Stimulated activated CD8-positive, alpha-beta memory T cell treated with anti-CD3 and anti-CD28 coated beads, Interleukin-4, amount 100 ng/mL, for 48 hours (primary cell): ENCODE data around the gene CYP2D6.
"Not testable (repeated sequence)": the region's sequence is repeated elsewhere in the genome, so short reads cannot be mapped to it uniquely, and the experiment has no call there.

Source experiments
- DNase-seq: peaks from one replicate; pipeline ENCODE4 v3.0.0-alpha.2; 2020

The CYP2D6 gene

DNA sequence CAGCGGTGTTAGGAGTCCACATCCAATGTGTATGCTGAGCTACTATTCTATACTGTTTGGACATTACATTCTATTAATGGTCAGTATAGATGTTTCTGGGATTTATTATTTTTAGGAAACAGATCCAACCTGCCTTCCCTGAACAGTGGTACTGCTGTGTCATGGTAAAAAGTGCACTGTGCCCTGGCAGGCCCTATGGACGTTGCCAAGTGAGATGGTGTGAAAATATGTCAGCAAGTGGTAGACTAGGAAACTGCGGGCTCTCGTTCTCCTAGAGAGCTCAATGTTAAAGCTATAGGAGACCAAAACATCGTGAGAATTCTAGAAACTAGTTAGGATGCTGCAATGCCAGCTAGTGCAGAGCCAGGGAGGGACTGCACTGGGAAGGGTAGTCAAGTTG lies 26.0 kb upstream of the CYP2D6 start:
- no peak for DNase-seq

GRCh38 chr22:42156121-42156520 lies 25.5 kb upstream of the CYP2D6 start:
- DNase-seq, result no peak

DNA sequence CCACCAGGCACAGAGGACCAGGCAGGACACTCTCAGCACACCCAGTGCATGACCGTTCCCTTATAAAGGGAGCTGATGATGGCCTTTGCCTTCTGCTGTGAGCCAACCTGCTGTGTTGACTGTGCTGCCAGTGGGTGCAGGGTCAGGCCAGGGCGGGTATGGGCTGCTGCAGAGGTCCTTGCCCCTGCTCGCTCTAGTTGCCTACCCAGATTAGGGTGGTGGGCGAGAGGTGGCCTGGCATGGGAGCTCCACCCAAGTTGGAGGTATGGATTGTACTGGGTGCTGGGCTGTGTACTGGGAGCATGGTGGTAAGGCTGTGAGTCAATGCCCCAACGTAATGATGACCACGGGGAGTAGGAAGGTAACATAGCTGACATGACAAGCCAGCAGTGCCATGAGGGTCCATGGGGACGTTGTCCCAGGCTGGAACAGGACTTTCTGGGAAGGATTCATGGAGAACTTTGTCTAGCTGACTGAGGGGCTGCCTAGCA lies 24.5 kb upstream of the CYP2D6 start:
- no peak for DNase-seq

DNA sequence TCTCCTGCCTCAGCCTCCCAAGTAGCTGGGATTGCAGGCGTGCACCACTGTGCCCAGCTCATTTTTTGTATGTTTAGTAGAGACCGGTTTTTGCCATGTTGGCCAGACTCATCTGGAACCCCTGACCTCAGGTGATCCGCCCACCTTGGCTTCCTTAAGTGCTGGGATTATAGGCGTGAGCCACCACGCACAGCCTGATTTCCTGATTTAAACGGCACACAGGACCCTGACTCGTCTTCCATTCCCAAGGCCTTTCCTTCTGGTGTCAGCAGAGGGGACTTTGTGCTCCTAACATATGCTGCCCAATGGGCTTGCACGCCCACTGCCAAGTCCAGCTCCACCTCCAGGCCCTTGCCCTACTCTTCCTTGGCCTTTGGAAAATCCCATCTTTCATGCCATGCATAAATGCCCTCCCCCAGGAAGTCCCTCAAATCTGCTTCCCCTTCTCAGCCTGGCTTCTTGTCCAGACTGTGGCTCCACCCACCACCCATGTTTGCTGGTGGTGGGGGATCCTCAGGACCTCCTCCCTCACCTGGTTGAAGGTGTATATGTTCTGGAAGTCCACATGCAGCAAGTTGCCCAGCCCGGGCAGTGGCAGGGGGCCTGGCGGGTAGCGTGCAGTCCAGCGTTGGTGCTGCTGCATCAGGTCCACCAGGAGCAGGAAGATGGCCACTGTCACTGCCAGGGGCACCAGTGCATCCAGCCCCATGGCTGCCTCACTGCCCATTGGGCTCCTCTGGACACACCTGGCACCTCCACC lies 23.9 kb upstream of the CYP2D6 start:
- no peak for DNase-seq

DNA sequence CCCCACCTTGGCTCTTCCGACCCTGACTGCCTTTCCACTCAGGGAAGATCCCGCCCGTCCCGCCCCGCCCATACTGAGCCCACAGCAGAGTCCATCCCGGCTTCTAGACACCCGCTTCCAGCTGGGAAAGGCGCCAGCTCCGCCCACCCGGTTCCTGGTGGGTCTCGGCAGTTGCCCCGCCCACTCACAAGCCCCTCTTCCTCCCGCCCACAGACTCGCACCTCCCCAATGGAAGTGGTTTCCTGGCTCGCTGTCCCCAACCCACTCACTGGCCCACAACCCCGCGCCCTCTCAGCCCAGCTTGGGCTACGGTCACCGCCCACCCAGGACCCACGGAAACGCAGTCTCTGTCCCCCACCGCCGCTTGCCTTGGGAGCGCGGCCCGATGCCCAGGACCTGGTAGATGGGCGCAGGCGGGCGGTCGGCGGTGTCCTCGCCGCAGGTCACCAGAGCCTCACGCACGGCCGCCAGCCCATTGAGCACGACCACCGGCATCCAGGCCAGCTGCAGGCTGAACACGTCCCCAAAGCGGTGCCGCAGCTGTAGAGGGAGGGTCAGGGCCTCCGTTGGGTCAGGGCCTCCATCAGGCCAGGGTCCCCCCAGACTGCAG lies 22.2 kb upstream of the CYP2D6 start:
- DNase-seq, result no peak

DNA sequence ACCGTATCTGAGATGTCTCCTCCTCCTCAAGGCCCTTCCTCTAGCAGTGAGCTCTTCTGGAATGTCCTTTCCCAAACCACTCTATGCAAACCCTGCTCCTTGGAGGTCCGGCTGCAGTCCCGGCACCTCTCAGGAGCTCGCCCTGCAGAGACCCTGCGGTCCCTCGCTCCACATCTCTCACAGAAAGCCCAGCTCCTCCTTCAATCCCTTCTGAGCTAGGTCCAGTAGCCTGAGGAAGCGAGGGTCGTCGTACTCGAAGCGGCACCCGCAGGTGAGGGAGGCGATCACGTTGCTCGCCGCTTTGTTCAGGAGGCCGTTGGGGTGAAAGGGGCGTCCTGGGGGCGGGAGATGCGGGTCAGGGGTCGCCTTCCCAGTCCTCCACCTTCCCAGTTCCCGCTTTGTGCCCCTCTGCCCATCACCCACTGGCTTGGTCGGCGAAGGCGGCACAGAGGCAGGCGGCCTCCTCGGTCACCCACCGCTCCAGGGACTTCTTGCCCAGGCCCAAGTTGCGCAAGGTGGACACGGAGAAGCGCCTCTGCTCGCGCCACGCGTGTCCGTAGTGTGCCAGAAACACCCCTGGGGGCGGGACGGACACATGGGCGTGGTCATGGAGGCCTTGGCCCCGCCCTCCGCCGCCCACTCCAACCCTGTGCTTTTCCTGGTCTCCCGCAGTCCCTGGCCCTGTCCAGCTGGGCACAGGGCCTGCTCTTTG lies 21.5 kb upstream of the CYP2D6 start:
- DNase-seq, result no peak

DNA sequence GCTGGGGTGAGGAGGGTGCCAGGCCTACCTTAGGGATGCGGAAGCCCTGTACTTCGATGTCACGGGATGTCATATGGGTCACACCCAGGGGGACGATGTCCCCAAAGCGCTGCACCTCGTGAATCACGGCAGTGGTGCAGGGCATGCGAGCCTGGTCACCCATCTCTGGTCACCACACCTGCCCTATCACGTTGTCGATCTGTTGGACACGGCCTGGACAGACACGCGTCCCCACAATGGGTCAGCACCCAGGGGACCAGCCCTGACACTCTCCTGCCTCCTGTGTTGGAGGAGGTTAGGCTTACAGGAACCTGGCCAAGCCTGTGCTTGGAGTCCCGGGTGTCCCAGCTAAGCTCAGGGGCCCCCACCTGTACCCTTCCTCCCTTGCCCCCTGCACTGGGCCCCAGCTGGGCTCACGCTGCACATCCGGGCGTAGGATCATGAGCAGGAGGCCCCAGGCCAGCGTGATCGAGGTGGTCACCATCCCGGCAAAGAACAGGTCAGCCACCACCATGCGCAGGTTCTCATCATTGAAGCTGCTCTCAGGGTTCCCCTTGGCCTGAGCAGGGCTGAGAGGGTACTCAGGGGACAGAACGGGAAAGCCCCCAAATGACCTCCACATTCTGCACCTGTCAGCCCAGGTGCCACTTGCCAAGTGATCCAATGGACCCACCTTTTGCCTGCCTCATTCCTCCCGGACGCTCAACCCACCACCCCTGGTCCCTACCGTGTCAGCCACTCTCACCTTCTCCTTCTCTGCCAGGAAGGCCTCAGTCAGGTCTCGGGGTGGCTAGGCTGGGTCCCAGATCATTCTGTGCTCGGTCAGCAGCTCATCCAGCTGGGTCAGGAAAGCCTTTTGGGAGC lies 20.3 kb upstream of the CYP2D6 start:
- no peak for DNase-seq

- DNase-seq, result not testable (repeated sequence)
Measured at GRCh38 chr22:42149798-42150197, 19.2 kb upstream of the CYP2D6 start.

GRCh38 chr22:42145175-42145574 lies 14.6 kb upstream of the CYP2D6 start:
- DNase-seq, result no peak

- not testable (repeated sequence) for DNase-seq
Measured at GRCh38 chr22:42143859-42144822, 13.5 kb upstream of the CYP2D6 start.

DNA sequence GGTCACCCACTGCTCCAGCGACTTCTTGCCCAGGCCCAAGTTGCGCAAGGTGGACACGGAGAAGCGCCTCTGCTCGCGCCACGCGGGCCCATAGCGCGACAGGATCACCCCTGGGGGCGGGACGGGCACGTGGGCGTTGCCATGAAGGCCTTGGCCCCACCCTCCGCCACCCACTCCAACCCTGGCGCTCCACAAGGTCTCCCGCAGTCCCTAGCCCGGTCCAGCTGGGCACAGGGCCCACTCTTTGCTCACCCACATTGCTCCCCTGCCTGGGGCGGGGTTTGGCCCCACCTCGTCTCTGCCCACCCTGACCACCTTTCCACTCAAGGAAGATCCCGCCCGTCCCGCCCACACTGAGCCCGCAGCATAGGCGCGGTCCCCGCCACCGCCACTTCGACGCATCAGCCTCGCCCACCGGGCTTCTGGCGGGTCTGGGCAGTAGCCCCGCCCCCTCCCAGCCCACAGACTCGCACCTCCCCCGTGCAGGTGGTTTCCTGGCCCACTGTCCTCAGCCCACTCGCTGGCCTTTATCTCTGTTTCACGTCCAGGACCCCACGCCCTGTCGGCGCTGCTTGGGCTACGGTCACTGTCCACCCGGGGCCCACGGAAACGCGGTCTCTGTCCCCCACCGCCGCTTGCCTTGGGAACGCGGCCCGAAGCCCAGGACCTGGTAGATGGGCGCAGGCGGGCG lies 12.3 kb upstream of the CYP2D6 start:
- DNase-seq, result no peak

DNA sequence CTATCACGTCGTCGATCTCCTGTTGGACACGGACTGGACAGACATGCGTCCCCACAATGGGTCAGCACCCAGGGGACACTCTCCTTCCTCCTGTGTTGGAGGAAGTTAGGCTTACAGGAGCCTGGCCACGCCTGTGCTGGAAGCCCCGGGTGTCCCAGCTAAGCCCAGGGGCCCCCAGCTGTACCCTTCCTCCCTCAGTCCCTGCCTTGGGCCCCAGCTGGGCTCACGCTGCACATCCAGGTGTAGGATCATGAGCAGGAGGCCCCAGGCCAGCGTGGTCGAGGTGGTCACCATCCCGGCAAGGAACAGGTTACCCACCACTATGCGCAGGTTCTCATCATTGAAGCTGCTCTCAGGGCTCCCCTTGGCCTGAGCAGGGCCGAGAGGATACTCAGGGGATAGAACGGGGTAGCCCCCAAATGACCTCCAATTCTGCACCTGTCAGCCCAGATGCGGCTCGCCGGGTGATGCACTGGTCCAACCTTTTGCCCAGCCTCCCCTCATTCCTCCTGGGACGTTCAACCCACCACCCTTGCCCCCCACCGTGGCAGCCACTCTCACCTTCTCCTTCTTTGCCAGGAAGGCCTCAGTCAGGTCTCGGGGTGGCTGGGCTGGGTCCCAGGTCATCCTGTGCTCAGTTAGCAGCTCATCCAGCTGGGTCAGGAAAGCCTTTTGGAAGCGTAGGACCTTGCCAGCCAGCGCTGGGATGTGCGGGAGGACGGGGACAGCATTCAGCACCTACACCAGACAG lies 10.9 kb upstream of the CYP2D6 start:
- DNase-seq, result not testable (repeated sequence)

- not testable (repeated sequence) for DNase-seq
Measured at GRCh38 chr22:42140153-42140552, 9.5 kb upstream of the CYP2D6 start.

- not testable (repeated sequence) for DNase-seq
Measured at GRCh38 chr22:42139508-42139907, 8.9 kb upstream of the CYP2D6 start.

- no peak for DNase-seq
Measured at GRCh38 chr22:42138972-42139371, 8.4 kb upstream of the CYP2D6 start.

DNA sequence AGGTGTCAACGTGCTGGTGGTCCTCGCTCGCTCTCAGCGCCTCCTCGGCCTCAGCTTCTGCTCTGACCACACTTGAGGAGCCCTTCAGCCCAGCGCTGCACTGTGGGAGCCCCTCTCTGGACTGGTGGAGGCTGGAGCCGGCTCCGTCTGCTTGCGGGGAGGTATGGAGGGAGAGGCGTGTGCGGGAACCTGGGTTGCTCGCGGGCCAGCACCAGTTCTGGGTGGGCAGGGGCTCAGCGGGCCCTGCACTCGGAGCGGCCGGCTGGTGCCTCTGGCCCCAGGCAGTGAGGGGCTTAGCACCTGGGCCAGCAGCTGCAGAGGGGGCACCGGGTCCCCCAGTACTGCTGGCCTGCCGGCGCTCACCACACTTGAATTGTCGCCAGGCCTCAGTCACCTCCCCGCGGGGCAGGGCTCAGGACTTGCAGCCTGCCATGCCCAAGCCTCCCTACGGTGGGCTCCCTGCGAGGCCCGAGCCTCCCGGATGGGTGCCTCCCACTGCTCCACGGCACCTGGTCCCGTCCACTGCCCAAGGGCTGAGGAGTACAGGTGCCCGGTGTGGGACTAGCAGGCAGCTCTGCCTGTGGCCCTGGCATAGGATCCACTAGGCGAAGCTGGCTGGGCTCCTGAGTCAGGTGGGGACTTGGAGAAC lies 7.6 kb upstream of the CYP2D6 start:
- no peak for DNase-seq

DNA sequence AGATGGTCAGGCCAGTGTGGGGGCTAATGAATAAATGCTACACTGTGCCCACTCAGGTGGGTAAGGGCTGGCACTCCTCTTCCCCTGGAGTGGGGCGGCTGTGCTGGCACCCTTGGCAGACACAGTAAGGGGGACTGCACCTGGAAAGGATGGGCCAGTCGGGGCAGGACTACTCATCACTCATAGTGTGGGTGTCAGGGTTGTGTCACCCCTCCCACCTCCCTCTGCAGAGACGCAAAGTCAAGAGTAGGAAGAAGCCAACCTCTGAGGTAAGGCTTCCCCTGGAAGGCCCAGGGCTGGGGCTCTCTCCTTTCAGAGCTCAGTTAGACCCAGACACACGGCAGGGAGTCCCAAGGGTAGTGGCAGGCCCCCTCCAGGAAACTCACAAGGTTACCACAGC lies 5.1 kb upstream of the CYP2D6 start:
- DNase-seq, result not testable (repeated sequence)

DNA sequence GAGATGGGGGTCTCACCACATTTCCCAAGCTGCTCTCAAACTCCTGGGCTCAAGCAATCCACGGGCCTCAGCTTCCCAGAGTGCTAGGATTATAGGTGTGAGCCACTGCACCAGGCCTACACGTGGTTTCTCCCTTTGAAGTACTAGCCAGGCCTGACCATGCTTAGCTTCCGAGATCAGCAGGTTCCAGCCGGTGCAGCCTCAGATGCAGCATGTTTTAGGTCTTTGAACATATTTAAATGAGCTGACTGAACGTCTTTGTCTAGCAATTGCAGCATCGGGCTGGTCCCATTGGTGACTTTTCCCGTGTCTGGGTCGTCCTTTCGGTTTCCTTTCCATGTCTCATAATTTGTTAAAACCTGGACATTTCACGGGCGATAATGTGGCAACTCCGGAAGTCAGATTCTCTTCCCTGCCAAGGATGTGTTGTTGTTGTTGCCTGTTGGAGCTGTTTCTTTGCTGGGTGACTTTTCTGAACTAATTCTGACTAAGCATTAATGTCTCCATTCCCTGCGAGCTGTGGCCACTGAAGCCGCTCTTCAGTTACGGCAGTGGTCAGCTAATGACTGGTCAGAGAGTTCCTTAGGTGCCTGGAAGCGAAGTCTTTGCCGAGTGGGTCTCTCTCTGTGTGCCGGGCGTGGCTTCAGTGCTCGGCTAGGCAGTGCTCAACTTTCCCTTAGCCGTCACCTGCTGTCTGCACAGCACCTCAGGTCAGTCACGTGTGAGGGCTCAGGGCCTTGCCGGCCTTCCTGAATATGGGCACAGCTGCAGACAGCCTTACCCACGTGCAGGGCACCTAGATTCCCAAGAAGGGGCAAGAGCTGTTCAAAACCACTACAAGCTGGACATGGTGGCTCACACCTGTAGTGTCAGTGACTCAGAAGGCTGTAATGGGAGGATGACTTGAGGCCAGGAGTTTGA lies 3.8 kb upstream of the CYP2D6 start:
- DNase-seq, result no peak

DNA sequence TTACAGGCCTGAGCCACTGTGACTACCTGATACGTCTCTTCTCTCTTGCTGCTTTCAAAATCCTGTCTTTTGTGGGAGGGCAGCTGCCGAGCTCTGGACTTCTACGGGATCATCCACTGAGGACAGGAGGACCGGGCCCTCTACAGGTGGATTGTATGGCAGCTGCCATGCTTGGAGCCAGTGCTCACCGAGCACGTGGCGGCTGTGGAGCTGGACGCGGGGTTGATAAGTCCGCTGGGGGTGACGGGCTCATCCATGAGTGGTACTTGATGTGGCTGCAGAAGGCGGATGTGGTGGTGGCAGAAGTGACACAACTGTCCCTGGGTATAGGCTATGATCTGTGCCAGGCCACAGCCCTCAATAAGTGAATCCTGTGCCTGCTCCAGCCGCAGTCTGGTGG lies 1.8 kb upstream of the CYP2D6 start:
- DNase-seq, result no peak
